ENCODE data around the gene ARMH2.
"Not testable (repeated sequence)": the region's sequence is repeated elsewhere in the genome, so short reads cannot be mapped to it uniquely, and the experiment has no call there.

The ARMH2 gene

DNA sequence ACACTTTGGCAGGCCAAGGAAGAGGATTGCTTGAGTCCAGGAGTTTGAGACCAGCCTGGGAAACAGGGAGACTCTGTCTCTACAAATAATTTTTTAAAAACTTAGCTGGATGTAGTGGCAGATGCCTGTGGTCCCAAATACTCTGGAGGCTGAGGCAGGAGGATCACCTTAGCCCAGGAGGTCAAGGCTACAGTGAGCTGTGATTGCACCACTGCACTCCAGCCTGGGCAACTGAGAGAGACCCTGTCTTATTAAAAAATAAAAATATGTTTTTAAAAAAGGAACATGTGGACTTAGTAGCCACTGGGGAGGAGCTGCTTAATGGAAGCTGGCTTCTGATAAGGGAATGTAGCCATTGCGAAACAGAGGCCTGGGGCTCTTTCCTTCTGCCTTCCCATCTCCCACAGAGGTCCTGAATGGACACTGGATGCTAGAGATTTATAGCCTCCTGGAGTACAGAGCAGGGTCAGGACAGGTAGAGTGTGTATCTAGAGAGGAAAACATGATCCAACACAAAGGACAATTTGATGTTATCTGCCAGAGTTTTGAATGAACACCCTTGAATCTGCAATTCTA lies 45.7 kb downstream of the ARMH2 start:
- H3K4me1 ChIP-seq (ENCODE audit: control insufficient read depth, insufficient read depth, low read length), result no peaks in the 10 kb centered on the region
- H3K27ac ChIP-seq (ENCODE audit: low read length), result no peak overlapping the region
- no peaks in the 10 kb centered on the region for H3K36me3 ChIP-seq (ENCODE audit: control insufficient read depth, insufficient read depth, low read length)
- no CpG with 5 or more reads among the region's 1 CpG for WGBS (ENCODE audit: insufficient coverage, insufficient read length)
- no peaks in the 10 kb centered on the region for H3K9me3 ChIP-seq (ENCODE audit: control insufficient read depth, insufficient read depth, low read length)
- no peak overlapping the region for H3K4me3 ChIP-seq (ENCODE audit: low read length)
- no peaks in the 10 kb centered on the region for H3K27me3 ChIP-seq (ENCODE audit: control insufficient read depth, insufficient read depth, low read length)
- DNase-seq (ENCODE audit: low read depth, low spot score), result no peak

DNA sequence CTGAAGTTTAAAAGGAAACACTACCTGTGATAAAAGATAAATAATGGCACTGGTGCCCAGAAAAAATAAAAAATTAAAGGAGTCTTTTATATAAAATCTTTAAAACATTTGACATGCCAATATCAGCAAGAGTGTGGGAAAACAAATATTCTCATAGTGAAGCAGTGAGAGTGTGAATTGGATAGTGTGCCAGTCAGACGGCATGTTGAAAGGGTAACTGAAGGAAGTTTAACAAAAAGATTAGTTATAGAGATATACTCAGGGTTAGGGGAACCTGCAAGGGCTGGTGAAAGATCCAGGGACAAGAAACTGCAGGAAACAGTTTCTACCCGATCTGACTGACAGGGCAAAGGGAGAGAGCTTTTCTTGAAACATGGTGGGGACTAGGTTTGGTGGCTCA lies 46.2 kb downstream of the ARMH2 start:
- Histone ChIP-seq H3K27me3 (ENCODE audit: control insufficient read depth, insufficient read depth, low read length) (no peaks in the 10 kb centered on the region), H3K9me3 (ENCODE audit: control insufficient read depth, insufficient read depth, low read length) (no peaks in the 10 kb centered on the region), H3K4me1 (ENCODE audit: control insufficient read depth, insufficient read depth, low read length) (no peaks in the 10 kb centered on the region), H3K27ac (ENCODE audit: low read length) (no peak overlapping the region), H3K36me3 (ENCODE audit: control insufficient read depth, insufficient read depth, low read length) (no peaks in the 10 kb centered on the region), H3K4me3 (ENCODE audit: low read length) (no peak overlapping the region)
- WGBS (ENCODE audit: insufficient coverage, insufficient read length), result no CpG with 5 or more reads among the region's 2 CpGs
- DNase-seq (ENCODE audit: low read depth, low spot score), result no peak

DNA sequence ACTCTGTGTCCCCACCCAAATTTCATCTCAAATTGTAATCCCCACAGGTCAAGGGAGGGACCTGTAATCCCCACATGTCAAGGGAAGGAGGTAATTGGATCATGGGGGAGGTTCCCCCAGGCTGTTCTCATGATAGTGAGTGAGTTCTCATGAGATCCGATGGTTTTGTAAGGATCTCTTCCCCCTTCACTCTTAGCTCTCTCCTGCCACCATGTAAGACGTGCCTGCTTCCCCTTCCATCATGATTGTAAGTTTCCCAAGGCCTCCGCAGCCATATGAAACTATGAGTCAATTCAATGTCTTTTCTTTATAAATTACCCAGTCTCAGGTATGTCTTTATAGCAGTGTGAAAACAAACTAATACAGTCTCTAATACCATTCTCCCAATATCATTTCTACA lies 47.8 kb downstream of the ARMH2 start:
- H3K27ac ChIP-seq (ENCODE audit: low read length); H3K4me3 ChIP-seq (ENCODE audit: low read length); H3K9me3 ChIP-seq (ENCODE audit: control insufficient read depth, insufficient read depth, low read length); H3K36me3 ChIP-seq (ENCODE audit: control insufficient read depth, insufficient read depth, low read length); H3K27me3 ChIP-seq (ENCODE audit: control insufficient read depth, insufficient read depth, low read length); H3K4me1 ChIP-seq (ENCODE audit: control insufficient read depth, insufficient read depth, low read length); DNase-seq (ENCODE audit: low read depth, low spot score): not testable (repeated sequence)
- no CpG with 5 or more reads among the region's 3 CpGs for WGBS (ENCODE audit: insufficient coverage, insufficient read length)

DNA sequence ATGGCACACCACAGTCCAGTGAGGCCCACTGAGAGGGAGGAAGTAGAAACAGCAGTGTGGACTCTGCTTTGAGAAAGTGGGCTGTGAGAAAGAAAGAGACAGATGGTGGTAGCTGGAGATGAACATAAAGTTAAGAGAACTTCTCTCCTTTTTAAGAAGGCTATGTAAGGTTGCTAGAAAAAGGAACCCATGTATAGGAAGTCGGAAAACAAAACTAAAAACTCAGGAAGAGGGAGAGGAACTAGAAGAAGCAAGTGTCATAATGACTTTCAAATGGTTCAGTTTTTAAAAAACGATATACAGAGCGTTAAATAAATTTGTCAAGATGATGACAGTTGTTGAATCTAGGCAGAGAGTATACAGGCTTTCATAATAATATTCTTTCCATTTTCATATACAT lies 49.4 kb downstream of the ARMH2 start:
- no peaks in the 10 kb centered on the region for H3K4me1 ChIP-seq (ENCODE audit: control insufficient read depth, insufficient read depth, low read length)
- H3K27ac ChIP-seq (ENCODE audit: low read length), result no peak overlapping the region
- H3K9me3 ChIP-seq (ENCODE audit: control insufficient read depth, insufficient read depth, low read length), result no peaks in the 10 kb centered on the region
- WGBS (ENCODE audit: insufficient coverage, insufficient read length), result no CpG with 5 or more reads among the region's 3 CpGs
- no peaks in the 10 kb centered on the region for H3K27me3 ChIP-seq (ENCODE audit: control insufficient read depth, insufficient read depth, low read length)
- DNase-seq (ENCODE audit: low read depth, low spot score), result no peak
- H3K4me3 ChIP-seq (ENCODE audit: low read length), result no peak overlapping the region
- no peaks in the 10 kb centered on the region for H3K36me3 ChIP-seq (ENCODE audit: control insufficient read depth, insufficient read depth, low read length)
